ENCODE results near the gene DENND6A. TPM values are rescaled to one million over a fixed set of nuclear protein-coding genes. Genes with fewer than 3 reads are reported as not detected.

Gene DENND6A
- total RNA-seq, 2 experiments from 2014 or later: 67.2 to 74.4 TPM

DNA sequence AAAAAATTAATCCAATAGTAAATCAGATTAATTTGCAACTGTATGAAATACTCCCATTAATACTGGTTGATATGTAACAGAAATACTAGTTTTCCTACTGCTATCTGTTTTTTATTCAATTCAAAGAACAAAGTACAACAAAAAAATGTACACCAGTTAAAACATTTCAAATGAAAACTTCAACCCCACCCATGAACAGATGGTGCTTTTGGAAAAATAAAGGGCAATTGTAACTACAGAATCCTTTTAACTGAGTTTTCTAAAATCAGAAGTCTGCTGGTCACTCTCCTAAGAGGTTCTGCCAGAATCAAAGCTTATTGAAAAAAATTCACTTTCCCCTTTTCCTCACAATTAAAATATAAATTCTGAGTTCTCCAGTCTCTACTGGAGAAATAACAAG lies 34.3 kb downstream of the DENND6A start:
- H3K27me3 ChIP-seq (ENCODE audit: control insufficient read depth in 1 of 2, insufficient read depth in 2 of 2, low read length in 2 of 2): no peaks in the 10 kb centered on the region
- DNase-seq (no peak), ATAC-seq (ENCODE audit: poor library complexity) (no peak)
- Mint-ChIP-seq H3K36me3 (ENCODE audit: low read depth) (peaks cover 65% of the 10 kb centered on the region), H3K27ac (no peak overlapping the region), H3K27me3 (no peaks in the 10 kb centered on the region), H3K4me1 (ENCODE audit: low read depth) (peaks cover 6% of the 10 kb centered on the region), H3K4me3 (no peak overlapping the region), H3K9me3 (no peaks in the 10 kb centered on the region)
- no peaks in the 10 kb centered on the region for H3K4me1 ChIP-seq (ENCODE audit: insufficient read depth, low read length)
- intact Hi-C loops (cut with DNase I, micrococcal nuclease): loop anchor here in 1 of 2 experiments (5.0 kb wide), 1 partner anchor 34 kb away; the partner anchor contains the start of gene DENND6A
- no peak for TF ChIP-seq CTCF (IDR thresholded peaks at IDR 0.05)
- no peak overlapping the region for H3K27ac ChIP-seq (ENCODE audit: low read depth in 1 of 2, low read length in 2 of 2)
- H3K36me3 ChIP-seq (ENCODE audit: insufficient read depth, low read length): peaks cover 63% of the 10 kb centered on the region
- no peak overlapping the region for H3K4me3 ChIP-seq (ENCODE audit: low read length)
- ChIA-PET POLR2A (no interaction called here), CTCF (no interaction called here)
- no peaks in the 10 kb centered on the region for H3K9me3 ChIP-seq (ENCODE audit: control insufficient read depth in 1 of 2, insufficient read depth in 1 of 2, low read length in 2 of 2)

DNA sequence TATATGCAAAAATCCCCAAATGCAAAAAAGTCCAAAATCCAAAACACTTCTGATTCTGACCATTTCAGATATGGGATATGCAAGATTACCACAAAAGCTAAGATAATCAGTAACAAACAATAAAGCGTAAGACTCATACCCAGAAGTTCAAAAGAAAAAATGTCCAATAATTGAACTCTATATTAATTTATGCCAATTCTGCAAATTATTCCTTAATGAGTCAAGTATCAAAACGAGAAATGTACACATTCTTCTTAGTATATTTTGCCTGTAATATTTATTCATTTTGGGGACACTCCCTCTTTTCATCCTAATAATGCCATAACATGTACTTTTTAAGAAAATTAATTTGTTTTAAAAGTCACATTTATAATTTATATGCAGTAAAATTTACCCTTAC lies 37.1 kb downstream of the DENND6A start:
- no peaks in the 10 kb centered on the region for H3K9me3 ChIP-seq (ENCODE audit: control insufficient read depth in 1 of 2, insufficient read depth in 1 of 2, low read length in 2 of 2)
- peaks cover 64% of the 10 kb centered on the region for H3K36me3 ChIP-seq (ENCODE audit: insufficient read depth, low read length)
- no peaks in the 10 kb centered on the region for H3K27me3 Mint-ChIP-seq
- H3K4me1 ChIP-seq (ENCODE audit: insufficient read depth, low read length): no peaks in the 10 kb centered on the region
- ChIA-PET POLR2A (no interaction called here), CTCF (no interaction called here)
- ATAC-seq (ENCODE audit: poor library complexity): no peak
- no peak overlapping the region for H3K27ac Mint-ChIP-seq
- H3K4me1 Mint-ChIP-seq (ENCODE audit: low read depth): peaks cover 6% of the 10 kb centered on the region
- TF ChIP-seq CTCF (IDR thresholded peaks at IDR 0.05): no peak
- no peak for DNase-seq
- no peaks in the 10 kb centered on the region for H3K9me3 Mint-ChIP-seq
- no peak overlapping the region for H3K27ac ChIP-seq (ENCODE audit: low read depth in 1 of 2, low read length in 2 of 2)
- H3K4me3 Mint-ChIP-seq: no peak overlapping the region
- peaks cover 78% of the 10 kb centered on the region for H3K36me3 Mint-ChIP-seq (ENCODE audit: low read depth)
- H3K4me3 ChIP-seq (ENCODE audit: low read length): no peak overlapping the region
- no peaks in the 10 kb centered on the region for H3K27me3 ChIP-seq (ENCODE audit: control insufficient read depth in 1 of 2, insufficient read depth in 2 of 2, low read length in 2 of 2)
- intact Hi-C loops (cut with DNase I, micrococcal nuclease): loop anchor here in 1 of 2 experiments (5.0 kb wide), 1 partner anchor 37 kb away; the partner anchor contains the start of gene DENND6A

GRCh38 chr3:57654267-57654666 lies 38.6 kb downstream of the DENND6A start:
- POLR2A ChIA-PET: no interaction called here
- peaks cover 8% of the 10 kb centered on the region for H3K4me1 Mint-ChIP-seq (ENCODE audit: low read depth)
- TF ChIP-seq CTCF (IDR thresholded peaks at IDR 0.05): no peak
- no peaks in the 10 kb centered on the region for H3K9me3 ChIP-seq (ENCODE audit: control insufficient read depth in 1 of 2, insufficient read depth in 1 of 2, low read length in 2 of 2)
- CTCF ChIA-PET: no interaction called here
- intact Hi-C loops (cut with DNase I, micrococcal nuclease): no loop called here
- H3K4me3 Mint-ChIP-seq: no peak overlapping the region
- peak in 1 of 14 experiments; percentile 18 for DNase-seq
- H3K36me3 ChIP-seq (ENCODE audit: insufficient read depth, low read length): peaks cover 57% of the 10 kb centered on the region
- H3K4me3 ChIP-seq (ENCODE audit: low read length): no peak overlapping the region
- peak overlapping the region; percentile 34 for H3K27ac Mint-ChIP-seq
- no peak overlapping the region for H3K27ac ChIP-seq (ENCODE audit: low read depth in 1 of 2, low read length in 2 of 2)
- H3K27me3 ChIP-seq (ENCODE audit: control insufficient read depth in 1 of 2, insufficient read depth in 2 of 2, low read length in 2 of 2): no peaks in the 10 kb centered on the region
- H3K36me3 Mint-ChIP-seq (ENCODE audit: low read depth): peaks cover 85% of the 10 kb centered on the region
- no peaks in the 10 kb centered on the region for H3K27me3 Mint-ChIP-seq
- H3K9me3 Mint-ChIP-seq: peaks cover 4% of the 10 kb centered on the region
- ATAC-seq (ENCODE audit: poor library complexity): no peak
- H3K4me1 ChIP-seq (ENCODE audit: insufficient read depth, low read length): no peaks in the 10 kb centered on the region

Data from CD4-positive, alpha-beta T cell (primary cell).